ENCODE data around the gene ZNF738. TPM values are rescaled to one million over a fixed set of nuclear protein-coding genes. Genes with fewer than 3 reads are reported as not detected.

Gene ZNF738
- total and polyA plus RNA-seq, 5 donors from 2014 or later: 2.9 to 6.7 (median 4.2) TPM

DNA sequence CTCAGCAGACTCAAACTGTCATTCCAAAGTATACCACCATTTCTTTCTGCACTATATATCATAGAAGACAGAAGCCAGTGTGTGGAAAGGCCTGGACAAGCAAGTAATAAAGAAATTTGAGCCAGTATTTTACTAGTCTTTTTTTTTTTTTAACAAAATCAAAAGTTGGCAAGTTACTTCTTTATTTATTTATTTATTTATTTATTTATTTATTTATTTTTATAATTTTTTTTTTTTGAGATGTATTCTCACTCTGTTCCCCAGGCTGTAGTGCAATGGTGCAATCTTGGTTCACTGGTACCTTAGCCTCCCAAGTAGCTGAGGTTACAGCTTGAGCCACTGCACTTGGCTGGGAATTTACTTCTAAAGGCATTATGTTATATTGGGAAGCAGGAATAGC is 63.4 kb downstream of the ZNF738 start:
- Mint-ChIP-seq H3K9me3 (peaks cover 0 to 81% (median 31%) of the 10 kb centered on the region in 7 donors), H3K27ac (no peak overlapping the region), H3K4me3 (no peak overlapping the region), H3K36me3 (peaks cover 47% of the 10 kb centered on the region), H3K4me1 (no peaks in the 10 kb centered on the region), H3K27me3 (no peaks in the 10 kb centered on the region)
- Histone ChIP-seq H3K9me3 (ENCODE audit: control insufficient read depth in 2 of 2, low read length in 2 of 2) (peaks cover 74 to 92% of the 10 kb centered on the region in 2 experiments), H3K36me3 (ENCODE audit: control insufficient read depth, insufficient read depth, low read length) (peaks cover 12% of the 10 kb centered on the region), H3K4me1 (ENCODE audit: control insufficient read depth, insufficient read depth, low read length, poor library complexity, severe bottlenecking) (no peaks in the 10 kb centered on the region), H3K4me3 (ENCODE audit: low read depth, low read length) (no peak overlapping the region), H3K27me3 (ENCODE audit: control insufficient read depth, insufficient read depth, low read length) (no peaks in the 10 kb centered on the region), H3K27ac (ENCODE audit: insufficient read depth, low read length, poor library complexity, severe bottlenecking) (no peak overlapping the region)
- ATAC-seq (ENCODE audit: low read depth in 2 of 2): no peak
- DNase-seq: no peak

DNA sequence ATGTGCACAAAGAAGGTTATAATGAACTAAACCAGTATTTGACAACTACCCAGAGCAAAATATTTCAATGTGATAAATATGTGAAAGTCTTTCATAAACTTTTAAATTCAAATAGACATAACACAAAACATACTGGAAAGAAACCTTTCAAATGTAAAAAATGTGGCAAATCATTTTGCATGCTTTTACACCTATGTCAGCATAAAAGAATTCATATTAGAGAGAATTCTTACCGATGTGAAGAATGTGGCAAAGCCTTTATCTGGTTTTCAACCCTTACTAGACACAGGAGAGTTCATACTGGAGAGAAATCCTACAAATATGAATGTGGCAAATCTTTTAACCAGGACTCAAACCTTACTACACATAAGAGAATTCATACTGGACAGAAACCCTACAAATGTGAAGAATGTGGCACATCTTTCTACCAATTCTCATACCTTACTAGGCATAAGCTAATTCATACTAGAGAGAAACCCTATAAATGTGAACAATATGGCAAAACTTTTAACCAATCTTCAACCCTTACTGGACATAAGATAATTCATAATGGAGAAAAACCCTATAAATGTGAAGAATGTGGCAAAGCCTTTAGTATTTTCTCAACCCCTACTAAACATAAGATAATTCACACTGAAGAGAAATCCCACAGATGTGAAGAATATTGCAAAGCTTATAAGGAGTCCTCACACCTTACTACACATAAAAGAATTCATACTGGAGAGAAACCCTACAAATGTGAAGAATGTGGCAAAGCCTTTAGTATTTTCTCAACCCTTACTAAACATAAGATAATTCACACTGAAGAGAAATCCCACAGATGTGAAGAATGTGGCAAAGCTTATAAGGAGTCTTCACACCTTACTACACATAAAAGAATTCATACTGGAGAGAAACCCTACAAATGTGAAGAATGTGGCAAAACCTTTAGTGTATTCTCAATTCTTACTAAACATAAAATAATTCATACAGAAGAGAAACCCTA is 64.5 kb downstream of the ZNF738 start:
- Mint-ChIP-seq H3K4me3 (no peak overlapping the region), H3K4me1 (no peaks in the 10 kb centered on the region), H3K27ac (no peak overlapping the region), H3K27me3 (no peaks in the 10 kb centered on the region), H3K9me3 (peaks cover 0 to 70% (median 22%) of the 10 kb centered on the region in 7 donors), H3K36me3 (peaks cover 36% of the 10 kb centered on the region)
- ATAC-seq (ENCODE audit: low read depth in 2 of 2) (no peak), DNase-seq (no peak)
- H3K9me3 ChIP-seq (ENCODE audit: control insufficient read depth in 2 of 2, low read length in 2 of 2): peaks cover 68 to 92% of the 10 kb centered on the region in 2 experiments
- H3K36me3 ChIP-seq (ENCODE audit: control insufficient read depth, insufficient read depth, low read length): peaks cover 5% of the 10 kb centered on the region
- no peaks in the 10 kb centered on the region for H3K27me3 ChIP-seq (ENCODE audit: control insufficient read depth, insufficient read depth, low read length)
- H3K4me3 ChIP-seq (ENCODE audit: low read depth, low read length): no peak overlapping the region
- H3K27ac ChIP-seq (ENCODE audit: insufficient read depth, low read length, poor library complexity, severe bottlenecking): no peak overlapping the region
- H3K4me1 ChIP-seq (ENCODE audit: control insufficient read depth, insufficient read depth, low read length, poor library complexity, severe bottlenecking): no peaks in the 10 kb centered on the region

Other genes starting within 250 kb of the ZNF738 start
- 23.9 TPM for gene ZNF431, start 217.0 kb upstream of the ZNF738 start, total RNA-seq
- gene ZNF431, start 217.0 kb upstream of the ZNF738 start, polyA plus RNA-seq: 10 to 100 TPM in 1 of 4 donors, 1 to 10 TPM in 3; 6.9 to 10.8 (median 7.9) TPM
- 14.3 TPM for gene ZNF708, start 29.6 kb upstream of the ZNF738 start, total RNA-seq
- gene ZNF708, start 29.6 kb upstream of the ZNF738 start, polyA plus RNA-seq: 10 to 100 TPM in 3 of 4 donors, 1 to 10 TPM in 1; 8.5 to 16.0 (median 11.8) TPM
- 25.3 TPM for gene ZNF493, start 38.1 kb downstream of the ZNF738 start, total RNA-seq
- gene ZNF493, start 38.1 kb downstream of the ZNF738 start, polyA plus RNA-seq: 10 to 100 TPM; 13.3 to 21.3 (median 17.2) TPM
- 14.7 TPM for gene ZNF429, start 146.6 kb downstream of the ZNF738 start, total RNA-seq
- 10 to 100 TPM; 14.4 to 29.6 (median 22.3) TPM for gene ZNF429, start 146.6 kb downstream of the ZNF738 start, polyA plus RNA-seq